Hematopoietic multipotent progenitor cell (in vitro differentiated cells): ENCODE data around the gene ZNF275. TPM values are rescaled to one million over a fixed set of nuclear protein-coding genes. Genes with fewer than 3 reads are reported as not detected.

Source experiments
- small RNA-seq: library from RNA; depleted of rRNA; stranded (forward); fragments of <200 nt; gene quantifications from one replicate; pipeline ENCODE3, GENCODE V24; 2012
- total RNA-seq: library from RNA; depleted of rRNA; stranded (reverse); fragments of >200 nt; gene quantifications from one replicate; pipeline ENCODE4 v1.2.3, GENCODE V29; 2012

Gene ZNF275
- total RNA-seq, 1 donor = 9.4 TPM

Small RNA genes lying within 50 kb of the gene (small RNA-seq; reads per million reads assigned to genes)
- gene AC152007.1 = not detected

Other genes with a start within 250 kb of the ZNF275 start
- not detected for gene MAGEA1, start 154.9 kb upstream of the ZNF275 start, total RNA-seq
- not detected for gene PNMA6F, start 12.4 kb upstream of the ZNF275 start, total RNA-seq
- not detected for gene PNMA6E, start 67.2 kb downstream of the ZNF275 start, total RNA-seq
- gene ZFP92, start 77.3 kb downstream of the ZNF275 start, total RNA-seq = 3.0 TPM
- 4.3 TPM for gene TREX2, start 111.9 kb downstream of the ZNF275 start, total RNA-seq
- 13.5 TPM for gene HAUS7, start 136.4 kb downstream of the ZNF275 start, total RNA-seq
- not detected for gene BGN, start 160.8 kb downstream of the ZNF275 start, total RNA-seq
- not detected for gene ATP2B3, start 183.5 kb downstream of the ZNF275 start, total RNA-seq